Thoracic aorta (tissue), 2 donors: ENCODE measurements around the gene ASIP. TPM values are rescaled to one million over a fixed set of nuclear protein-coding genes. Genes with fewer than 3 reads are reported as not detected.

Experiments
- ATAC-seq: fragments of 150-250 bp; one replicate; pipeline ENCODE4 v1.8.0; 2017; ENCODE audit warnings: low read depth; ENCODE audit not compliant: insufficient number of reproducible peaks, low FRiP score
- DNase-seq: peaks from one replicate; pipeline ENCODE4 v3.0.0-alpha.2; 2020; ENCODE audit warnings: low spot score
- H3K27ac ChIP-seq, 2 donors: fragments of 200-600 bp; sonication (generic); 1 replicate in 1 of 2; 2 replicates in 1 of 2; pipeline ENCODE4 v1.5.1; 2016; ENCODE audit warnings: mild to moderate bottlenecking in 2 of 2, moderate library complexity in 2 of 2
- H3K27me3 ChIP-seq: fragments of 200-600 bp; sonication (generic); replicated peaks from 2 replicates; pipeline ENCODE4 v1.6.0; 2016; ENCODE audit warnings: mild to moderate bottlenecking; ENCODE audit not compliant: insufficient read depth
- H3K36me3 ChIP-seq: fragments of 200-600 bp; sonication (generic); one replicate; pipeline ENCODE4 v1.5.1; 2016
- H3K4me1 ChIP-seq, 2 donors: fragments of 200-600 bp; sonication (generic); 1 replicate in 1 of 2; 2 replicates in 1 of 2; pipeline versions ENCODE4 v1.5.1 to v1.6.0; 2016; ENCODE audit warnings: low read depth in 2 of 2, mild to moderate bottlenecking in 1 of 2; ENCODE audit not compliant: control insufficient read depth in 1 of 2
- H3K4me3 ChIP-seq: fragments of 200-600 bp; sonication (generic); 2 replicates; pipeline ENCODE4 v1.5.1; 2016; ENCODE audit warnings: mild to moderate bottlenecking
- H3K9me3 ChIP-seq: fragments of 200-600 bp; sonication (generic); 2 replicates; pipeline ENCODE4 v1.5.1; 2016
- total RNA-seq, 2 donors: library from RNA; depleted of rRNA; stranded (reverse); fragments of >200 nt; gene quantifications; one replicate each; pipeline versions ENCODE4 v1.1.0 to v1.2.3, GENCODE V29; 2016
- TF ChIP-seq, protein P1 (sequence below): fragments of 200-600 bp; sonication (generic); IDR thresholded peaks from one replicate; pipeline ENCODE4 v1.5.1; 2019; ENCODE audit warnings: antibody characterized with exemption

ASIP gene
- total RNA-seq, 2 donors from 2014 or later, result not detected

DNA sequence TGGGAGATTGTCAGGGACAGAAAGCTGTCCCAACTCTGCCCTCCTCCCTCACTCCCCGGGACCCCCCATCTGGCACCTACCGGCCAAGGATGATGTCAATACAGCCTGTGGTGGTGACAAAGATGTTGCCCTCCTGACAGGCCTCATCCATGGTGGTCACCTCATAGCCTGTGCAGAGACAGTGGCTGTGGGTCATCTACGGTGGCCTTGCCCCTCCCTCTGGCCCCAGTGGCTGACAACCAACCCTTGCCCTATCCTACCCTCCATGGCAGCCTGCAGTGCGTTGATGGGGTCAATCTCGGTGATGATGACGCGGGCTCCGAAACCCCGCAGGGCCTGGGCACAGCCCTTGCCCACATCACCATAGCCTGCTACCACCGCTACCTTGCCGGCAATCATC lies 49.2 kb downstream of the ASIP start:
- Histone ChIP-seq H3K27ac (no peak overlapping the region), H3K27me3 (no peaks in the 10 kb centered on the region), H3K36me3 (peaks cover 42% of the 10 kb centered on the region), H3K4me3 (no peak overlapping the region), H3K9me3 (no peaks in the 10 kb centered on the region), H3K4me1 (no peaks in the 10 kb centered on the region)
- TF ChIP-seq, protein P1, sequence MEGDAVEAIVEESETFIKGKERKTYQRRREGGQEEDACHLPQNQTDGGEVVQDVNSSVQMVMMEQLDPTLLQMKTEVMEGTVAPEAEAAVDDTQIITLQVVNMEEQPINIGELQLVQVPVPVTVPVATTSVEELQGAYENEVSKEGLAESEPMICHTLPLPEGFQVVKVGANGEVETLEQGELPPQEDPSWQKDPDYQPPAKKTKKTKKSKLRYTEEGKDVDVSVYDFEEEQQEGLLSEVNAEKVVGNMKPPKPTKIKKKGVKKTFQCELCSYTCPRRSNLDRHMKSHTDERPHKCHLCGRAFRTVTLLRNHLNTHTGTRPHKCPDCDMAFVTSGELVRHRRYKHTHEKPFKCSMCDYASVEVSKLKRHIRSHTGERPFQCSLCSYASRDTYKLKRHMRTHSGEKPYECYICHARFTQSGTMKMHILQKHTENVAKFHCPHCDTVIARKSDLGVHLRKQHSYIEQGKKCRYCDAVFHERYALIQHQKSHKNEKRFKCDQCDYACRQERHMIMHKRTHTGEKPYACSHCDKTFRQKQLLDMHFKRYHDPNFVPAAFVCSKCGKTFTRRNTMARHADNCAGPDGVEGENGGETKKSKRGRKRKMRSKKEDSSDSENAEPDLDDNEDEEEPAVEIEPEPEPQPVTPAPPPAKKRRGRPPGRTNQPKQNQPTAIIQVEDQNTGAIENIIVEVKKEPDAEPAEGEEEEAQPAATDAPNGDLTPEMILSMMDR, result no peak
- DNase-seq (no peak), ATAC-seq (no peak)

DNA sequence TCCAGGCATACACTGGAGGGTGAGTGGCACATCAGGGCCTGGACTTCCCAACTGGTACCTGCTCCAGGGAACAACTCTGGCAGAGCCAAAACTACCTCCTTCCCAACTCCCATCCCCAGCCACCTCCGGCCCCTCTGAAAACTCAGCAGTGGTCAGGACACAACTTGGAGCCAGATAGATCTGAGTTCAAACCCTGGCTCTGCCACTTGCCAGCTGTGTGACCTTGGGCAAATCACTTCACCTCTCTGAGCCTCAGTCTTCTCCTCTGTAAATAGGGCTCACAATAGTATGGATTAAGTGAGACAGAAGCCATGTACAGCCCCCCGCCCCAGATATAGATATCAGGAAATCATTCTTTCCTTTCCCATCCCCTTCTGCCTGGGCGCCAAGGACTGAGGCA lies 51.3 kb downstream of the ASIP start:
- Histone ChIP-seq H3K27me3 (no peaks in the 10 kb centered on the region), H3K4me3 (no peak overlapping the region), H3K4me1 (no peaks in the 10 kb centered on the region), H3K9me3 (no peaks in the 10 kb centered on the region), H3K27ac (no peak overlapping the region), H3K36me3 (peaks cover 42% of the 10 kb centered on the region)
- TF ChIP-seq, protein P1, result no peak
- no peak for DNase-seq
- ATAC-seq, result no peak

DNA sequence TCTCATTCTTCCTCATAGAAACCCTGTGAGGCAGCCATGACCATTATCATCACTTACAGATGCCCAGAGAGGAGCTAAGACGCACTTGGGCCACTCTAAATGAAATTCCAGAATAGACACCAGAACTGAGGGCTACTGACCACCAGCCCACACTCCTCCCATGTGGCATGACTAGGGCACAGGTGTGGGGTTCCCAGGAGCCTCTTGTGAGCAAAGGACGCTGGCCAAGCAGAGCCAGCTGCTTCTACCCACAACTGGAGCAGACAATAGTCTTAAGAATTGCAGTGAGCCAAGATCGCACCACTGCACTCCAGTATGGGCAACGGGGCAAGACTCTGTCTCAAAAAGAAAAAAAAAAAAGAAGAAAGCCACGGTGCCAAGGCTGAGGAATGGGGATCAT lies 51.9 kb downstream of the ASIP start:
- H3K36me3 ChIP-seq, result peaks cover 39% of the 10 kb centered on the region
- TF ChIP-seq, protein P1, result no peak
- no peak overlapping the region for H3K4me3 ChIP-seq

DNA sequence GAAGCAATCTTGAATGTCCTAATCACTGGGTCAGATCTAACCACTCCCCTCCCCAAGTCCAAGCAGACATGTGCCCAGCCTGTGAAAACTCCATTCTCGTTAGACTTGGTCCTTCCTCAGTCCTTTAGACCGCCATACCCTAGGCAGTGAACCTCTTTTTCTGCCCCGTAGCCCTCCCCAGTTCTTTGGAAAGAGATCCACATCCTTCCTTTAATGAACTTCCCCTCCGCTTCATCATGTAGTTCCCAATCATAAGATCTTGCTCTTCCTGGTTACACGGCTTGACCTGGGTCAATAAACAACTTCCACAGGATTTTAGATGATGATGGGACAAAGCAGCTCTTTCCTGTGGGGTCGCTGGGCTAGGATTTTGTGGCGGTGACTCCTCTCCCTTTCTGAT lies 52.4 kb downstream of the ASIP start:
- Histone ChIP-seq H3K27me3 (no peaks in the 10 kb centered on the region), H3K36me3 (peaks cover 39% of the 10 kb centered on the region), H3K4me3 (no peak overlapping the region), H3K4me1 (no peaks in the 10 kb centered on the region), H3K27ac (no peak overlapping the region), H3K9me3 (no peaks in the 10 kb centered on the region)
- TF ChIP-seq, protein P1, result no peak
- DNase-seq, result no peak
- ATAC-seq, result no peak

More for the DNA sequence above, 51.9 kb downstream of the ASIP start:
- H3K27me3 ChIP-seq, result no peaks in the 10 kb centered on the region
- ATAC-seq (no peak), DNase-seq (no peak)
- no peaks in the 10 kb centered on the region for H3K4me1 ChIP-seq
- no peaks in the 10 kb centered on the region for H3K9me3 ChIP-seq
- H3K27ac ChIP-seq, result no peak overlapping the region

DNA sequence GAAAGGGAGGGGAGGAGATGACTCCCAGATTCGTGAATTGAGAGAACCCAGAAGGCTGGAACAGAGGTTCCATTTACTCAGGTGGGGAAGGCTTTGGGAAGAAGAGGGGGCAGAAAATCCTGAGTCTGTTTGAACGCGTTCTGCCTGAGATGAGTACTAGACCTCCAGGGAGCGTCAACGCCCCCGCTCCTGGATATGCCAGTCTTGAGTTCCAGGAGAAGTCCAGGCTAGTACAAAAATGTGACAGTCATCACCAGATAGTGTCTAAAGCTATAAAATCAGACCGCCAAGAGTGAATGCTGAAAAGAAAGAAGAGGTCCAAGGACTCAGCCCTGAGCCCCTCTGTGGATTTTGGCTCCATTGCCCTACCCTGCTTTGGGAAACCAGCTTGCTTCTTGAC lies 53.3 kb downstream of the ASIP start:
- no peaks in the 10 kb centered on the region for H3K9me3 ChIP-seq
- no peak for DNase-seq
- H3K36me3 ChIP-seq, result peaks cover 39% of the 10 kb centered on the region
- H3K27me3 ChIP-seq, result no peaks in the 10 kb centered on the region
- no peak overlapping the region for H3K4me3 ChIP-seq
- no peak overlapping the region for H3K27ac ChIP-seq
- no peaks in the 10 kb centered on the region for H3K4me1 ChIP-seq
- ATAC-seq, result no peak
- TF ChIP-seq, protein P1, result no peak
